Measurements from ENCODE around the gene SIRT3.

DNA sequence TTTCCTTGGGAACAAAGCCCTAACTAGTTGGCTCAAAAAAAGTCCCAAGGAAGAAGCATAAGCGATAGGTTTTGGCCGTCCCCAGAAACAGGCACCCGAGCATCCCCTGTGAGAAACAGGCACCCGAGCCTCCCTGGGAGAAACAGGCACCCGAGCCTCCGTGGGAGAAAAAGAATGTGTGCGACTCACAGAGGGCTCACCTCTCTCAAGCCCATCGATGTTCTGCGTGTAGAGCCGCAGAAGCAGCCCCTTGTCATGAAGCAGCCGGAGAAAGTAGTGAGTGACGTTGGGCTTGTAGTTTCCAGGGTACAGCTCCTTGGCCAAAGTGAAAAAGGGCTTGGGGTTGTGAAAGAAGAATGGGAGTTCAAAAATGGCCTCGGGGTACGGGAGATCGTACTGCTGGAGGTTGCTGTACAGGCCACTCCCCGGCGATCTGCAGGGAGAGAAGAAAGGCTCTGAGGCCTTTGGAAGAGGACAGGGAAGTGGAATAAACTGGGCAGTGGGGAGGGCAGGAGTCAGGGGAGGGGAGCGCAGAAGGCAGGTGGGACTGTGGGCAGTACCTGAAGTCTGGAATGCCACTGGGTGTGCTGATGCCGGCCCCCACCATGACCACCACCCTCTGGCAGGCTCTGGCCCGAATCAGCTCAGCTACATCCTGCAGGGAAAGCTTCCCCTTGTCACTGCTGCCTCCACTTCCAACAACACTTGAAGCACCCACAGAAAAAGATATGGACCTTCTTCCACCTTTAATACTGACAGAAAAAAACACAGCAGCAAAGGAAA is 3.2 kb downstream of the SIRT3 start:
- no peak for TF ChIP-seq EZH2 (IDR thresholded peaks at IDR 0.05)
- TF ChIP-seq POLR2AphosphoS5 (IDR thresholded peaks at IDR 0.05; ENCODE audit: borderline replicate concordance, low read depth, low read length): no peak

Measured in SK-N-MC (cell line).